ENCODE data around the gene HPD. TPM values are rescaled to one million over a fixed set of nuclear protein-coding genes. Genes with fewer than 3 reads are reported as not detected.
"Not testable (repeated sequence)": the region's sequence is repeated elsewhere in the genome, so short reads cannot be mapped to it uniquely, and the experiment has no call there.

HPD gene
- total RNA-seq, 1 donor from 2014 or later, result 0.33 TPM

- Histone ChIP-seq H3K4me3 (ENCODE audit: low read depth, low read length) (peak overlapping the region; percentile 76), H3K36me3 (ENCODE audit: control insufficient read depth, insufficient read depth, low read length) (peaks cover 1% of the 10 kb centered on the region), H3K27me3 (ENCODE audit: control insufficient read depth, insufficient read depth, low read length) (no peaks in the 10 kb centered on the region)
- TF ChIP-seq, protein P1, sequence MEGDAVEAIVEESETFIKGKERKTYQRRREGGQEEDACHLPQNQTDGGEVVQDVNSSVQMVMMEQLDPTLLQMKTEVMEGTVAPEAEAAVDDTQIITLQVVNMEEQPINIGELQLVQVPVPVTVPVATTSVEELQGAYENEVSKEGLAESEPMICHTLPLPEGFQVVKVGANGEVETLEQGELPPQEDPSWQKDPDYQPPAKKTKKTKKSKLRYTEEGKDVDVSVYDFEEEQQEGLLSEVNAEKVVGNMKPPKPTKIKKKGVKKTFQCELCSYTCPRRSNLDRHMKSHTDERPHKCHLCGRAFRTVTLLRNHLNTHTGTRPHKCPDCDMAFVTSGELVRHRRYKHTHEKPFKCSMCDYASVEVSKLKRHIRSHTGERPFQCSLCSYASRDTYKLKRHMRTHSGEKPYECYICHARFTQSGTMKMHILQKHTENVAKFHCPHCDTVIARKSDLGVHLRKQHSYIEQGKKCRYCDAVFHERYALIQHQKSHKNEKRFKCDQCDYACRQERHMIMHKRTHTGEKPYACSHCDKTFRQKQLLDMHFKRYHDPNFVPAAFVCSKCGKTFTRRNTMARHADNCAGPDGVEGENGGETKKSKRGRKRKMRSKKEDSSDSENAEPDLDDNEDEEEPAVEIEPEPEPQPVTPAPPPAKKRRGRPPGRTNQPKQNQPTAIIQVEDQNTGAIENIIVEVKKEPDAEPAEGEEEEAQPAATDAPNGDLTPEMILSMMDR (IDR thresholded peaks at IDR 0.05; ENCODE audit: insufficient read depth, low read length, poor library complexity, severe bottlenecking), result no peak
- no peak for DNase-seq (ENCODE audit: low read depth)
These were observed 65.8 kb downstream of the HPD start for GRCh38 chr12:121792607-121793439.

- H3K27me3 ChIP-seq (ENCODE audit: control insufficient read depth, insufficient read depth, low read length), result no peaks in the 10 kb centered on the region
- peak overlapping the region; percentile 76 for H3K4me3 ChIP-seq (ENCODE audit: low read depth, low read length)
- TF ChIP-seq, protein P1 (IDR thresholded peaks at IDR 0.05; ENCODE audit: insufficient read depth, low read length, poor library complexity, severe bottlenecking), result peak; percentile 2
These were observed 66.7 kb downstream of the HPD start for GRCh38 chr12:121791671-121792551.

GRCh38 chr12:121790785-121791184, 67.9 kb downstream of the HPD start:
- H3K4me3 ChIP-seq (ENCODE audit: low read depth, low read length); H3K27me3 ChIP-seq (ENCODE audit: control insufficient read depth, insufficient read depth, low read length); H3K36me3 ChIP-seq (ENCODE audit: control insufficient read depth, insufficient read depth, low read length); DNase-seq (ENCODE audit: low read depth): not testable (repeated sequence)

More at GRCh38 chr12:121791671-121792551, 66.7 kb downstream of the HPD start:
- DNase-seq (ENCODE audit: low read depth), result no peak
- peaks cover 3% of the 10 kb centered on the region for H3K36me3 ChIP-seq (ENCODE audit: control insufficient read depth, insufficient read depth, low read length)

- no peaks in the 10 kb centered on the region for H3K27me3 ChIP-seq (ENCODE audit: control insufficient read depth, insufficient read depth, low read length)
- no peak overlapping the region for H3K4me3 ChIP-seq (ENCODE audit: low read depth, low read length)
- DNase-seq (ENCODE audit: low read depth), result no peak
- TF ChIP-seq, protein P1 (IDR thresholded peaks at IDR 0.05; ENCODE audit: insufficient read depth, low read length, poor library complexity, severe bottlenecking), result no peak
- peaks cover 2% of the 10 kb centered on the region for H3K36me3 ChIP-seq (ENCODE audit: control insufficient read depth, insufficient read depth, low read length)
These were observed 68.6 kb downstream of the HPD start for GRCh38 chr12:121789800-121790728.

Other genes with a start within 250 kb of the HPD start
- 11.9 and 18.4 TPM in 2 replicates for gene ORAI1, start 232.3 kb downstream of the HPD start, total RNA-seq
- 0.89 and 1.3 TPM in 2 replicates for gene MORN3, start 189.2 kb downstream of the HPD start, total RNA-seq
- 8.8 and 8.9 TPM in 2 replicates for gene TMEM120B, start 146.1 kb downstream of the HPD start, total RNA-seq
- 194 and 311 TPM in 2 replicates for gene RHOF, start 65.2 kb downstream of the HPD start, total RNA-seq
- gene SETD1B, start 54.9 kb downstream of the HPD start, total RNA-seq, result 8.1 and 9.6 TPM in 2 replicates
- gene PSMD9, start 29.9 kb upstream of the HPD start, total RNA-seq, result 132 and 151 TPM in 2 replicates
- 3.3 and 3.7 TPM in 2 replicates for gene CFAP251, start 59.7 kb upstream of the HPD start, total RNA-seq
- gene BCL7A, start 163.0 kb upstream of the HPD start, total RNA-seq, result 20.5 and 23.8 TPM in 2 replicates
- 34.2 and 35.7 TPM in 2 replicates for gene MLXIP, start 219.9 kb upstream of the HPD start, total RNA-seq